Activated naive CD4-positive, alpha-beta T cell (primary cell): Measurements from ENCODE around the gene JMJD8.

Source experiments
- DNase-seq, 4 experiments: peaks; one replicate each; lab custom pipeline; 2025; lab: John Stamatoyannopoulos, UW

Gene JMJD8

GRCh38 chr16:689175-689897 is 5.2 kb upstream of the JMJD8 start:
- no peak for DNase-seq

- DNase-seq: no peak
These were observed 3.4 kb upstream of the JMJD8 start for GRCh38 chr16:687499-687898.

DNA sequence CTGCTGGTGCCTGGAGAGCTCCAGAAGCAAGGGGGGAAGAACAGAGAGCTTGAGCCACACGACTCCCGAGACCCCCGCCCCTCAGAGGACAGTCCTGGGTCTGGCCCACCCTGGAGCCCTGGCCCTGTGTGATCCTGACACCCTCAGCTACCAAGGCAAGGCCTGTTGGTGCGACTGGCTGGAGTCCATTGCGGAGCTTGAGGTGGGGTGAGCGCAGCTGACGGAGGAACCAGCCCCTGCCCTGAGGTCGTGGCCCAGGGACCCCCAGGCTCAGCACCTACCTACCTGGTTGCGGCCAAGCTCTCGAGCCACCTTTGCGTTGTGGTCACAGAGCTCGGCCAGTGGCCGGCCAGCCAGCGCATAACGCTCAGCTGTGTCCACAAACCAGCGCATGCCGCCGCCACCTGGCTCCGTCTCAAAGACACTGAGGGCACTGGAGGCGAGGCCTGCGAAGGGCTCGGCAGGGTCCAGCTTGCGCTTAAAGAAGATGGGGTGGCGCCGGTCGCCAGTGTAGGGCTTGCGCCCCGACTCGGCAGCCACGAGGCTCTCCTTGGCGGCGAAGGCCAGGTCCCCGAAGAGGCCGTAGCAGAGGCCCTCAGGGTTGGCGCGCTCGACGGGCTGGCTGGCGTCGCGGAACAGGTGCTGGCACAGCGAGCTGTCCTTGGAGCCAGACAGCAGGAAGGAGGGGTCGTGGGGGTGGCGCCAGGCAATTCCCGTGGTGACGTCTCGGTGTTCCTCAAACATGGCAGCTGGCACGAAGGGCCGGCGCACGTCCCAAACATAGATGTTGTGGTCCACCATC is 2.5 kb upstream of the JMJD8 start:
- no peak for DNase-seq

DNA sequence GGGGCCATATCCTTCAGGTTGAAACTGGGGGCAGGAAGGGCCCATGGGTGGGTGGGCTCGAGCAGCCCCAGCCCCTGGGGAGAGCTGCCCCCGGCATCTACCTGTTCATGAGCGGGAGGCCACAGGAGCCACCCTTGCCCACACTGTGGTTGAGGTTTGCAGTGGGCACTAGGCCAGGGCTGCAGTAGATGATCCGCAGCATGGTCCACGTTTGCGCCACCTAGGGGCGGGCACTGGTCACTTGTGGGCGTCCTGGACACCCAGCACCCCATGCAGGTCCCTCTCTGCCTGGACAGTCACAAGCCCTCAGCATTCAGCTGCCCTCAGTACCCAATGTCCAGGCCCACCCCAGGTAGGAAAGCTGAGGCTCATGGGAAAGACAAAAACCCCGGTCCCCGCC is 1.8 kb upstream of the JMJD8 start:
- DNase-seq: no peak

GRCh38 chr16:684961-685696 is 995 bp upstream of the JMJD8 start:
- no peak for DNase-seq

- no peak for DNase-seq
These were observed 601 bp downstream of the JMJD8 start for GRCh38 chr16:683396-684070.

GRCh38 chr16:682493-683395 is 1.4 kb downstream of the JMJD8 start:
- DNase-seq: no peak

DNA sequence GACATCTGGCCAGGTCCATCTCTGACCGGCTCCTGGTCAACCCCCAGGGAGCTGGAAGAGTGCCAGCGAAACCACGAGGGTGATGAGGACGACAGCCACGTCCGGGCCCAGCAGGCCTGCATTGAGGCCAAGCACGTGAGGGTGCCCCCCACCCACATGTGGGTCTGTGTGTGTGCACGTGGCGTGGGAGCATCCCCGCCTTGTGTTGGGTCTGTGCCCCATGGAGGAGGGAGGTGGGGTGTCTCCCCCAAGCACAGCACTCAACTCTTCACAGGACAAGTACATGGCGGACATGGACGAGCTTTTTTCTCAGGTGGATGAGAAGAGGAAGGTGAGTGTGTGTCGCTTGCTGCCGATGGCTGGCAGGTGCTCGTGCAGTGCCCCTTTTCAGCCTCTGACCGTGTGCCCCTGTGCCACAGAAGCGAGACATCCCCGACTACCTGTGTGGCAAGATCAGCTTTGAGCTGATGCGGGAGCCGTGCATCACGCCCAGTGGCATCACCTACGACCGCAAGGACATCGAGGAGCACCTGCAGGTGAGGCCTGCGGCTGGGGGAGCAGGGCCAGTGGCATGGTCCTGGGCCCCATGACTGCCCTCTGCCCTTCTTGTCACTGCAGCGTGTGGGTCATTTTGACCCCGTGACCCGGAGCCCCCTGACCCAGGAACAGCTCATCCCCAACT is 2.2 kb downstream of the JMJD8 start:
- no peak for DNase-seq

- no peak for DNase-seq
These were observed 3.0 kb downstream of the JMJD8 start for GRCh38 chr16:680967-681745.

DNA sequence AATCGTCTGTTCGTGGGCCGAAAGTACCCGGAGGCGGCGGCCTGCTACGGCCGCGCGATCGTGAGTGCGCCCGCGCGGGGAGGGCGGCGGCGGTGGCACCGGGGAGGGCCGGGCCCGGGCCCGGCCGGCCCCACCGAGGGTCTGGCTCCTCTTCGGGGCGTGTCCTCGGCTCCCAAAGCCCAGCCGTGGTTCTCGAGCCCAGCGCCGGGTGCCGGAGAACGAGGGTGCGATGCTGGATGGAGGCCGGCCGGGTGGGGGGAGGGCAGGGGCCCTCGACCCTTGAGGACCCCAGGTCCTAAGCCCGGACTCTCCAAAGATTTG is 3.5 kb downstream of the JMJD8 start:
- no peak for DNase-seq

- DNase-seq: peak; percentile 87 to 97 (median 95)
These were observed 4.1 kb downstream of the JMJD8 start, which contains the start of gene STUB1 for GRCh38 chr16:679814-680624. Gene STUB1, plus strand, starts transcription at chr16:680410. Its CDS starts 116 bp downstream, at chr16:680526.

DNA sequence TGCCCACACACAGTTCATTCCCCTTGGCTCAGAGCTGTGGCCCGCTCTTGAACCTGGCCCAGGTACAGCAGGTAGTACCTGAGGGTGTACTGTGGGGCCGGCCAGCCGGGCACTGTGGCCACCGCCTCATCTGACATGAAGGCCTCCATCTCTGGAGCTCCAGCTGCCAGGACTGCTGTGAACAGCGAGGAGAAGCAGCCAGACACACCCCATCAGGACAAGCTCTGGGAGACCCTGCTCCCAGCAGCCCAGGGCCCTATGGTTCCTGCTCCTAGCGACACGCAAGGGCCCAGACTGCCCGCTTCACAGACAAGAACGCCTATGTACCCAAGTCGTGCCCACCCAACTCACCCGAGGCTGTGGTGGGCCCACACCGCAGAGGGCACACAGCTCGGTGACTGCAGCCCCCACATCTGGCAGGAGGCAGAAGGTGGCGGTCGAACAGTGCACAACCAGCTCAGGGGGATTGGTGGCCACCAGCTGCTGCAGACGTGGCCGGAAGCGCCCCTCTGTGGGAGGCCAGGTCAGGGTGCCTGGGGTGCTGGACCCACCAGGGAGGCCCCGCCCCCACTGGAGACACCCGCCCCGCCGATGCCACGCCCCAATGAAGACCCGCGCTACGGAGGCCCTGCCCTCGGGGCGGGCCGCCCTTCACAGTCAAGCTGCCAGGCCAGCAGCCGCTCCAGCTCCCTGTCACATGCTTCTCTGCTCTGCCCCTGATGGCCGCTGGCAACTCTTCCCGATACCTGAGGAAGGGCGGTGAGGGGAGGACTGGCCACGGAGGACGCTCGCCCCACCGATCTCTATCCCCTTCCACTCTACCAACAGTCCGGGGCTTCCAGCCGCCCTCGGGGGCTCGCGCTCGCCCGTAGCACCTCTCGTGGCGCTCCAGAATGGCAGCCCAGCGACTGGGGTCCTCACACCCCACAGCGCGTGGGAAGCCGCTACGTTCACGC is 5.0 kb downstream of the JMJD8 start:
- DNase-seq: peak in 2 of 4 experiments; percentile 46 to 62

GRCh38 chr16:678209-678857 is 5.8 kb downstream of the JMJD8 start:
- DNase-seq: no peak

GRCh38 chr16:677316-678190 is 6.6 kb downstream of the JMJD8 start:
- no peak for DNase-seq

DNA sequence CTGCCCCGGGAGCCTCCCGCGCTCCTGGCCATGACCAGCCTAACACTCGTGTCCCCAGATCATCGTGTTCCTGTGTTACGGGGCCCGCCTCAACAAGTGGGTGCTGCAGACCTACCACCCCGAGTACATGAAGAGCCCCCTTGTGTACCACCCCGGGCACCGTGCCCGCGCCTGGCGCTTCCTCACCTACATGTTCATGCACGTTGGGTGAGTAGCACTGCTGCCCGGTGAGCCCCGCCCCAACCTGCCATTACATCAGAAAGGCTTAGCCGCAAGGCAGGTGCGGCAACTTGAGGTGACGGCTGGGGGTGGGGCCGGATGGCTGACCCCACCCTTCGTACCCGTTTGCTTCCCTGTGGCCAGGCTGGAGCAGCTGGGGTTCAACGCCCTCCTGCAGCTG is 7.2 kb downstream of the JMJD8 start:
- DNase-seq: no peak

DNA sequence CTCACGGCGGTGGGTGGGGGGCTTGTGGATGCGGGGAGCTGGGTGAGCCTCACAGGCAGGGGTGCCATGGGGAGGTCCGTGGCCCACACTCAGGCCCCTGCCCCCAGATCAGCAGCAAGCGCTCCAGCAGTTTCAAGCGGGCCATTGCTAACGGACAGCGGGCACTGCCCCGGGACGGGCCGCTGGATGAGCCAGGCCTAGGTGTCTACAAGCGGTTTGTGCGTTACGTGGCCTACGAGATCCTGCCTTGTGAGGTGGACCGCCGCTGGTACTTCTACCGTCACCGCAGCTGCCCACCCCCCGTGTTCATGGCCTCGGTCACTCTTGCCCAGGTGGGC is 7.6 kb downstream of the JMJD8 start:
- no peak for DNase-seq
